IPS-15b (cell line): ENCODE measurements around the gene MGAT4A.
"Not testable (repeated sequence)": the region's sequence is repeated elsewhere in the genome, so short reads cannot be mapped to it uniquely, and the experiment has no call there.

Experiments
- H3K27me3 ChIP-seq: one replicate; pipeline ENCODE4 v1.6.1; 2013; ENCODE audit warnings: low read length; ENCODE audit not compliant: control insufficient read depth, insufficient read depth
- H3K36me3 ChIP-seq: one replicate; pipeline ENCODE4 v1.6.1; 2013; ENCODE audit warnings: low read length; ENCODE audit not compliant: control insufficient read depth, insufficient read depth
- H3K4me1 ChIP-seq: one replicate; pipeline ENCODE4 v1.6.1; 2013; ENCODE audit warnings: mild to moderate bottlenecking, low read length; ENCODE audit not compliant: control insufficient read depth, insufficient read depth
- H3K4me3 ChIP-seq: one replicate; pipeline ENCODE4 v1.5.1; 2013; ENCODE audit warnings: low read depth, low read length
- H3K9ac ChIP-seq: one replicate; pipeline ENCODE4 v1.6.1; 2013; ENCODE audit warnings: low read depth, mild to moderate bottlenecking, low read length
- H3K9me3 ChIP-seq: one replicate; pipeline ENCODE4 v1.6.1; 2013; ENCODE audit warnings: mild to moderate bottlenecking, low read length; ENCODE audit not compliant: control insufficient read depth, insufficient read depth

MGAT4A gene

GRCh38 chr2:98663511-98664090 is 67.3 kb downstream of the MGAT4A start:
- no peaks in the 10 kb centered on the region for H3K36me3 ChIP-seq
- H3K9ac ChIP-seq: no peak overlapping the region
- no peak overlapping the region for H3K4me3 ChIP-seq
- peaks cover 3% of the 10 kb centered on the region for H3K9me3 ChIP-seq
- H3K27me3 ChIP-seq: no peaks in the 10 kb centered on the region
- H3K4me1 ChIP-seq: no peaks in the 10 kb centered on the region

GRCh38 chr2:98659491-98659840 is 71.5 kb downstream of the MGAT4A start:
- not testable (repeated sequence) for H3K36me3 ChIP-seq, H3K4me1 ChIP-seq, H3K9me3 ChIP-seq, H3K9ac ChIP-seq, H3K27me3 ChIP-seq, H3K4me3 ChIP-seq

DNA sequence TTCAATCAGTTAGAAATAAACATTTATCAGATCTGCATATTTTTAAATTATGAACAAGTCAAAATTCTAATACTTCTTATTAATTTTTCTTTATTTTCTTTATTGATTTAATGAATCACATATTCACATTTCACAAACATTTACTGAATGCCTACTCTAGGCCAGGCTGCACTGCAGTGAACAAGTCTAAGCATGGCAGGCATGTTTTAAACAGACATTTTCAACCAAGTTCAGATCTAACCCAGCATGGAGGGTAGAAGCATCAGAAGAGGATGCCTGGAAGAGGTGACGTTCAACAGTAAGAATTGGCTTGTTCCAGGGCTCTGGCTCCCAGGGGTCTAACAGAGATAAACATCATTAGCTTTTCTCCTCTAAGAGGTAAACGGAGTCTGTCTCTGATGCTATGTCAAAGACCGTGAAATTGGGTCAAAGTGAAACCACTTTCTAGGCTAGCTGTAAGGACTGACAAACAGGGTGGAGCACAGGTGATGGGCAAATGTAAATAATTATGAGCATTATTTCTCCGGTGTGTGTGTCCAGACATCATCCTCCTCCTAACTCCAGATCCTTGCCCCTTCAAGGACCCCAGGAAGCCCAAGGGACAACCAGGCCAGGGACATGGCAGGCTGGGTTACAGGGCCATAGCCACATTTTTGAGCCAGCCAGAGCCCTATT is 72.0 kb downstream of the MGAT4A start:
- H3K4me1 ChIP-seq: no peaks in the 10 kb centered on the region
- no peaks in the 10 kb centered on the region for H3K36me3 ChIP-seq
- H3K4me3 ChIP-seq: no peak overlapping the region
- H3K9ac ChIP-seq: no peak overlapping the region
- no peaks in the 10 kb centered on the region for H3K9me3 ChIP-seq
- H3K27me3 ChIP-seq: no peaks in the 10 kb centered on the region

DNA sequence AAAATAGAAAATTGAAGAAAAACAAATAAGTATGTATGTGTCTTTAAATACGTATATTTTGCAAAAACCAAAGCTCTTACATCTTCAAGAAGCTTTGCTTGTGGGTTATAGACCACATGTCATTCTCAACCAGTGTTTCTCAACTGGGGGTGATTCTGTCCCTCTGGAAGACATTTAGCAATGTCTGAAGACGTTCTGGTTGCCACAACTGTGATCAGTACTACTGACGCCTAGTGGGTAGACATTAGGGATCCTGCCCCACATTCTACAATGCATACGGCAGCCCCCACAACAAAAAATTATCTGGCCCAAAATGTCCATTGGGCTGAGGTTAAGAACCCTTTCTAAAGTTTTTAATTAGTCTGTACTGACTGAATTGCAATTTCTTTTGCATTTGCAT is 74.1 kb downstream of the MGAT4A start:
- H3K9ac ChIP-seq: no peak overlapping the region
- no peak overlapping the region for H3K4me3 ChIP-seq
- no peaks in the 10 kb centered on the region for H3K36me3 ChIP-seq
- no peaks in the 10 kb centered on the region for H3K4me1 ChIP-seq
- H3K27me3 ChIP-seq: no peaks in the 10 kb centered on the region
- no peaks in the 10 kb centered on the region for H3K9me3 ChIP-seq

DNA sequence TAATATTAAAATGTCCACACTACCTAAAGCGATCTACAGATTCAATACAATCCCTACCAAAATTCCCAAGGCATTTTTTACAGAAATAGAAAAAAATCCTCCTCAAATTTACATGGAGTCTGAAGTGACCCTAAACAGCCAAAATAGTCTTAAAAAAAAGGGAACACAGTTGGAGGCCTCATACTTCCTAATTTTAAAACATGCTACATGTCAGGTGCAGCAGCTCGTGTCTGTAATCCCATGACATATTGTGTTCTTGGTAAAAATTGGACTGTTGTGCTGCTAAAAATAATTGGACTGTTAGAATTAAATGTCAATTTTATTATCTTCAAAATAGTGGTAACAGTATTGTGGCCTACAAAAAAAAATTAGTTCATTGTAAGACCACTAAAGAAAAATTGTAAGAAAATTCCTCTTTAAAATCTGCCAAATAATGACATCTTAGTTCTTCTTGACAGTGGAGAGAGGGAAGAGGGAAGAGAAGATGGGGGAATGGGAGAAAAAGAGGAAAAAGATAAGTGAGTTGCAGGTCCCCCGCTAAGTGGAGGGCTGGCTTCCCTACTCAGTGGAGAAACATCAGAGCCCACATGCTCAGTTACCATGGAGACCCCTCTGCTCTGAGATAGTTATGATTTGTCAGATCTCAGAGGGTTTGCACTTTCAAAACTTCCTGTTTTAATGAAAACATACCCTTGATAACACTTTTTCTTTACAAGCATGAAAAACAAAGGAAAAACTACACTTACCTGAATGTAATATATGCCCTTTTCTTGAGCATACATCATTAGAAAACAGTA is 76.0 kb downstream of the MGAT4A start:
- H3K4me1 ChIP-seq: no peaks in the 10 kb centered on the region
- H3K27me3 ChIP-seq: no peaks in the 10 kb centered on the region
- H3K4me3 ChIP-seq: no peak overlapping the region
- no peaks in the 10 kb centered on the region for H3K36me3 ChIP-seq
- H3K9me3 ChIP-seq: no peaks in the 10 kb centered on the region
- no peak overlapping the region for H3K9ac ChIP-seq

DNA sequence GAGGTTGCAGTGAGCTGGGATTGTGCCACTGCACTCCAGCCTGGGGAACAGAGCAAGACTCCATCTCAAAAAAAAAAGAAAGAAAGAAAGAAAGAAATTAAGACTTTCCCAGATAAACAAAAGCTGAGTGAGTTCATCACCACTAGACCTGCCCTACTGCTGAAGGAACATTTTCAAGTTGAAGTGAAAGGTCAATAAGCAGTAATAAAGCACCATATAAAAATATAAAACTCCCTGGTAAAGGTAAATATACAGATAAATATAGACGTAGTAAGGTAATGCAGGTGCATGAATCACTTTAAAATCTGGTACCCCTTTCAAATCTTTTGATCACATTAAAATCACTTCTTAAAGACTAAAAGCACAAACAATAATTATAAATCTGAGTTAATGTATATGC is 79.9 kb downstream of the MGAT4A start:
- H3K9me3 ChIP-seq: no peaks in the 10 kb centered on the region
- no peak overlapping the region for H3K9ac ChIP-seq
- H3K27me3 ChIP-seq: no peaks in the 10 kb centered on the region
- H3K36me3 ChIP-seq: no peaks in the 10 kb centered on the region
- no peaks in the 10 kb centered on the region for H3K4me1 ChIP-seq
- H3K4me3 ChIP-seq: no peak overlapping the region

DNA sequence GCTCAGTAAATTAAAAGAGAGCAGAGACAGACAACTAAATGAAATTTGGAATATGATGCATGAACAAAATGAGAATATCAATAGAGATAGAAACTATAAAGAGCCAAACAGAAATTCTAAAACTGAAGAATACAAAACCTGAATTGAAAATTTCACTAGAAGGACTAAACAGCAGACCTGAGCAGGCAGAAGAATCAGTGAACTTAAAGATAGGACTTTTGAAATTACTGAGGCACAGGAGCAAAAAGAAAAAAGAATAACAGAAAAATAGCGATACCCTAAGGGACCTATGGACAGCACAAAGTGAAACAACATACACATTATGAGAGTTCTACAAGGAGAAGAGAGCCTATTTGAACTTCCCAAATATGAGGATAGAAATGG is 80.9 kb downstream of the MGAT4A start:
- Histone ChIP-seq H3K4me1 (no peaks in the 10 kb centered on the region), H3K36me3 (no peaks in the 10 kb centered on the region), H3K27me3 (no peaks in the 10 kb centered on the region), H3K9me3 (no peaks in the 10 kb centered on the region), H3K9ac (no peak overlapping the region), H3K4me3 (no peak overlapping the region)

GRCh38 chr2:98649135-98649991 is 81.6 kb downstream of the MGAT4A start:
- Histone ChIP-seq H3K4me1 (no peaks in the 10 kb centered on the region), H3K36me3 (no peaks in the 10 kb centered on the region), H3K27me3 (no peaks in the 10 kb centered on the region), H3K9ac (no peak overlapping the region), H3K4me3 (no peak overlapping the region), H3K9me3 (no peaks in the 10 kb centered on the region)

GRCh38 chr2:98648451-98648850 is 82.5 kb downstream of the MGAT4A start:
- H3K4me1 ChIP-seq: no peaks in the 10 kb centered on the region
- H3K27me3 ChIP-seq: no peaks in the 10 kb centered on the region
- H3K4me3 ChIP-seq: no peak overlapping the region
- no peak overlapping the region for H3K9ac ChIP-seq
- no peaks in the 10 kb centered on the region for H3K36me3 ChIP-seq
- no peaks in the 10 kb centered on the region for H3K9me3 ChIP-seq

- Histone ChIP-seq H3K4me1 (no peaks in the 10 kb centered on the region), H3K9me3 (no peaks in the 10 kb centered on the region), H3K4me3 (no peak overlapping the region), H3K9ac (no peak overlapping the region), H3K27me3 (no peaks in the 10 kb centered on the region), H3K36me3 (no peaks in the 10 kb centered on the region)
Observed at GRCh38 chr2:98647636-98648035, 83.3 kb downstream of the MGAT4A start.

GRCh38 chr2:98643496-98644100 is 87.3 kb downstream of the MGAT4A start:
- no peaks in the 10 kb centered on the region for H3K9me3 ChIP-seq
- no peaks in the 10 kb centered on the region for H3K36me3 ChIP-seq
- no peak overlapping the region for H3K4me3 ChIP-seq
- H3K9ac ChIP-seq: no peak overlapping the region
- no peaks in the 10 kb centered on the region for H3K4me1 ChIP-seq
- H3K27me3 ChIP-seq: no peaks in the 10 kb centered on the region
